ENCODE measurements around the gene AGPS. TPM values are rescaled to one million over a fixed set of nuclear protein-coding genes. Genes with fewer than 3 reads are reported as not detected.
"Not testable (repeated sequence)": the region's sequence is repeated elsewhere in the genome, so short reads cannot be mapped to it uniquely, and the experiment has no call there.

Gene AGPS
- polyA plus RNA-seq, 3 donors = 41.7 to 43.0 (median 42.4) TPM

- no peak for DNase-seq
Measured at GRCh38 chr2:177547772-177548171, 155.2 kb downstream of the AGPS start.

DNA sequence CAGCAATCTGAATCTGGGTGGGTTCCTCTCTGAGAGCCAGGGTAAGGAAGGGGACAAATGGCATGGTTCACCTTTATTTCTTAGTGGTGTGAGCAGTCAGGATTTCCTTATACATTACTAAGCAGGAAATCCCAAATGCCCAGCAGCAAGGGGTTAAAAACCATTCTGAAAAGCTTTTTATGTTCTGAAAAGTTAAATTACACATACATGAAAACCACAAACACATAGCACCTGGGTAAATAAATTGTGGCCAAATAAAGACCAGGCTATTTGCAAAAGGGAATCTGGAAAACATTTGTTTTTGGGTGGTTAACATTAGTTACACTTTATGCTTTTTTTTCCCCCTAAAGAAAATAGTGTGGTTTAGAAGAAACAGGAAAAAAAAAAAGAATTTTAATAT is 156.1 kb downstream of the AGPS start:
- DNase-seq = no peak

- DNase-seq = no peak
Measured at GRCh38 chr2:177549171-177549570, 156.6 kb downstream of the AGPS start.

GRCh38 chr2:177550264-177551200 is 158.0 kb downstream of the AGPS start:
- DNase-seq = no peak

DNA sequence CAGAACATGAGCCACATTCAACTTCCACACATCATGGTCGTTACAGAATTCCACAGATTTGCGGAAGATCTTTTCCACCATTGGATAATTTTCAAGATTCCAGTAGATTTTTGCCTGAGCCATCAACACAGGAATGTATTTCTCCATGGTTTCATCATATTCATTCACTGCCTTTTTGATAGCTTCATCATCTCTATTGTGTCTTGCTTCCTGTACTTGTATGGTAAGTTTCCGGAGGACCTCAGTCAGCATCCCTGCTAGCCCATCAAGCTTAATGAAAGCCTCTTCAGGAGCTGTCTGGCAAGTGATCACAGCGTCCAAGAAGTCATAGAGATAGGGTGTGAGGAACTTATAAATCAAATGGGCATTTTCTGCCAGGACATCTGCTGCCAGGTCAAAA is 158.8 kb downstream of the AGPS start:
- DNase-seq = not testable (repeated sequence)

DNA sequence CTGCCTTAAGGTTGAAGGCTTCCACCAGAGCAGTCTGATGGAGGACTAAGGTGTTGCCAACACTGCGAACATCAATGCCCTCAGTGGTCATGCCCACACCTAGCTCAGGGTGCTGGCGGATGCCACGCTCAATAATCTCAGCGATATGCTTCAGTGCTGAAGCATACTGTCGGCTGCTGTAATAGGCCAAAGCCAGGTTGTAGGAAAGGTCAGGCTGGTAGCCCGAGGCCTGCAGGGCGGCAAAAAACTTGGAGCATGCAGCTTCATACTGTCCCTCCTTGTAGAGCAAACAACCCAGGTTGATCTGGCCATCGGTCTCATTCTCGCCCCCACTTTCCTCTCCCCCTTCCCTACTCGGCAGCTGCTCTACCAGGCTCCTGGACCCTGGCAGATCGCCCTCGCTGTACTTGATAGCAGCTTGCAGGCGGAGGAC is 159.4 kb downstream of the AGPS start:
- DNase-seq = no peak

- peak; percentile 93 for DNase-seq
Measured at GRCh38 chr2:177552422-177553175, 160.0 kb downstream of the AGPS start.

DNA sequence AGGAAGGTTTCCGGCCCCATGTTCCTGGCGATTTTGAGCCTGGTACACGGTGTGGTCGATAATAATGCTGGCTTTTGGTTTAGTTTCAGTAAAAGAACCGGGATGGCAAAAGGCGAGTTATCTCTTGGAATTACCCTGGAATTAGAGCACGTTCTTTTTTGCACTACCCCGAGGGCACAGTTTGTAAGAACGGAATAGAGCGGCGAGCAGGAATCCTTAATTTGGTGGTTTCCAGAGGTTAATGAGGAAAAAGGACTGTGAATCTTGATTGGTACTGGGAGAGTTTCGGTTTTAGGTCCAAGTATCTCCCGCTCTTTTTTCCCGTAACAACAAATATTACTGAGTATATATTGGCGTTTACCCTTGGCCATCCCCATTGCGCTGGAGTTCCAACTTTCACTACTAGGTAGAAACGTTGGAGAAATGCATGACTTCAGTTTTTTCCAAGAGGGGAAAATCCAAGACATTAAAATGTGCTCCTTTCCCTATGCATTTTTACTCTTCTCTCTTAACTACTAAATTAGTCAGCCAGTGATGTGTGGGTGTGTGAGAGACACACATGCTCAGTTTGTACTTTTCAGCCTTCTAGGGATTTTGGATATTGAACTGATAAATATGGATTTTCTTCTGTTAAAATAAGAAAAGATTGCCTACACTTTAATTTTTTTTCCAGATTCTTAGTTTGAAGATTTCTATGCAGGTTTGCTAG is 160.8 kb downstream of the AGPS start:
- DNase-seq = no peak

DNA sequence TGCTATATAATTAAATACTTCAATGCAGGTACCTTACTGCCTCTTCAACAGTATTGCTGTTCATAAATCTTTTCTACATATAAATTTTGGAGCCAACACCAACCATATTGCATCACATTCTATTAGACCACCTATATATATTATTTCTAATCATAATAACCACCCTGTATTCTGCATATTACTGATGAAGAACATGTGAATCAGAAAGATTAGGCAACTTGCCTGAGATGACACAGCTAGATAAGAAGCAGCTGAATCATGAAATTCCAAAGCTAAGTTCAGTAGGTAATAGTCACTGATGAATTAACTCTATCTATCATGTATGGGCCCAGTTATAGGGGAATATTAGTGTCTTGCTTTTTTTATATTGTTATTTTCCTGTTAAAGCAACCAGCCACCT is 161.8 kb downstream of the AGPS start:
- no peak for DNase-seq

- DNase-seq = peak; percentile 75
Measured at GRCh38 chr2:177556153-177556552, 163.6 kb downstream of the AGPS start.

DNA sequence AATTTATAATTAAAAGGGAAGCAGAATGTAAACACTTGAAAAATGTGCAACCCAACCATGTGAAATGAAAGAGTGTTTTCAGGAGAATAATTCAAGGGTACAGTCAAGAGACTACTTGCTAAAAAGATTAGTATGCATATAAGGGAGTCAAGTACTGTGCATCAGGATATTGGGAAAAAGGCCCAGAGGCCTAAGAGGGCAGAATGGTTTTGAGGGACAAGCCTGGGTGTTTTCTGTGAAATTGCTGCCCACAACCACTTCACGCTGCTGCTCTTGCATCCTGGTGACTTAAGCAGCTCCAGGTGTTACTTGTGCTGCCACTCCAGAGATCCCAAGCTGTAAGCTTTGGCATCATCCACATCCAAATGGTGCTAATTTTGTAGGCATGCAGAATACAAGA is 165.2 kb downstream of the AGPS start:
- DNase-seq = no peak

DNA sequence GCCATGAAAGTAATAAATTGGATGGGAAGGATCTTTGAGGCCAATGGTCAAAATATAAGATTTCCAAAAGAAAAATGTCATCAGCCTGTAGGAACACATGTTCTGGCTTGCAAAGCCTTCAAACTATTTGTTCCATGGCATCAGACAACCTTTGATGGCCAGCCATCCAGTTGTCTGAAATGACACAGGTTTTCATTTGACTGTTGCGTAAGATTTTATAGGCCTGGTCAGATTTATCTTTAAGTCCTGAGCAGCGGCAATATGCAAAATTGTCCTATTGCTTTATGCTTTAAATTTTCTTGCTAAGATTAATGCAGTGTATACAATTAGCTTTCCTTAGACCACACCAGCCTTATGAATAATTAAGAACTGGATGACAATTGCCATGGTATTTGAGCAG is 167.1 kb downstream of the AGPS start:
- no peak for DNase-seq

DNA sequence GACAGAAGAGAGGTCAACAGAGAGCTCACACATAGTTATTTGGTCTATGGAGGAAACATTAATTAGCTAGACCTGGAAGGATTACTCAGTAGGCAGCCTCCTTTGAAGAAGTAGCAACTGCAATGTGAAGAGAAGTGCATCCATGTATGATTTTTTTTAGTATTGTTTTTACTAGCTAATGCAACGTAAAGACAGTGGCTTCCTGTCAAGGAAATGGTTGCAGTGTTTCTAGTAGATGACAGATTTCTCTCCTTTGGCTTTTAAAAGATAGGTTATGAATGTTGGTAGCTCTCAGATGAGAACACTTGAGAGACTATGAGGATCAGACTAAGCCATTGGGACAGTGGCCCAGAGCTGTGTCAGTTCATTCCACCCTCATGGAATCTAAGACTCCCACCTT is 175.8 kb downstream of the AGPS start:
- DNase-seq = no peak

DNA sequence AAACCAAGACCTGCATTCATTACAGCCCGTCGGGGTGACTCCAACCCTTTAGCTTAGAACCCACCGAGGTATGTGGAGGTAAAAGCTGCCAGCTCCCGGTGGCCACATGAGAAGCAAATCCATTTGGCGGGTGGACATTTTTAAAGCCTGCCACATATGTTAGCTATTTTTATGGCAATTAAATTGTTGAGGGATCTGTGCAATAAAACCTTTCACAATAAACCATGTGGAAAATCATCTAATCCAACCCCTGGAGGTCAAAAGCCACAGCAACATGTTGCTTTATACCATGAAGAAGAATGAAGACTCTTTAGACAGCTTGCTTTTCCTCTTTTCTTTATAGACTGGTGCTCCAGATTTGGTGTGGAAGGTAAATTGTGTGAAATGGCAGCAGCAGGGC is 176.3 kb downstream of the AGPS start:
- DNase-seq = no peak

GRCh38 chr2:177572236-177572671 is 179.7 kb downstream of the AGPS start:
- DNase-seq = peak; percentile 44

GRCh38 chr2:177573120-177573519 is 180.5 kb downstream of the AGPS start:
- DNase-seq = no peak

- no peak for DNase-seq
Measured at GRCh38 chr2:177574356-177574755, 181.8 kb downstream of the AGPS start.

DNA sequence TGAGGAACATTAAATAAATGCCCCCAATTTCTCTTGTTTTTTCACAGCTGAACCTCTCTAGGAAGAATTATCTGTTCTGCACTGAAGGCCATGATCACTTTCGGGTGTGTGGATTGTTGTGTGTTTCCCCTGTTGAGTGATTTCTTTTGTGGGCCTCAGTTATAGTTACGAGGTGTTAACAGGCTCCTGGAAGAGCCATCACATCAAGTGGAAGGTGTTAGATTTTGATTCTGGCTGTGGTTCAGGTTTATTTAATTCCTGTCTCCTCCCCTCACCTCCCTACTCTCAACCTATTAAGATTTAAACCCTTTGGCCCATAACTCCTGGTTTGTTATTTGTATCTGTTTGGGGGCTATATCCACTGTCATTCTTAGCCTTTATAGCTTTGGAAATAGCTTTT is 182.8 kb downstream of the AGPS start:
- DNase-seq = no peak

GRCh38 chr2:177577075-177577474 is 184.5 kb downstream of the AGPS start:
- DNase-seq = no peak

DNA sequence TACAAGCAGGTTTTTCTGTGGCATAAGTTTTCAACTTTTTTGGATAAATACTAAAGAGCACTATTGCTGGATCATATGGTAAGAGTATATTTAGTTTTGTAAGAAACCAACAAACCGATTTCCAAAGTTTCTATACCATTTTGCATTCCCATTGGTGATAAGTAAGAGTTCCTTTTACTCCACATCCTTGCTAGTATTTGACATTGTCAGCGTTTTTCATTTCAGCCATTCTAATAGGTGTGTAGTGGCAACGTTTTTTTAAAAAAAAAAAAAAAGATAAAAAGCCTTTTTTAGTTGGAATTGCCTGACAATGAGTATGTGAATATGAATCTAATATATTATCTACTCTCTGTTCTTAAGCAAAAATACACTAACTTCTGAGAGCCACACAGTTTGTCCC is 185.9 kb downstream of the AGPS start:
- no peak for DNase-seq

GRCh38 chr2:177579486-177580036 is 187.0 kb downstream of the AGPS start:
- DNase-seq = no peak

- DNase-seq = no peak
Measured at GRCh38 chr2:177582000-177582399, 189.4 kb downstream of the AGPS start.
